ENCODE data around the gene ADAMTS15.

Gene ADAMTS15

GRCh38 chr11:130431801-130432200 lies 16.6 kb upstream of the ADAMTS15 start:
- intact Hi-C loops (cut with DNase I; ENCODE audit: low total_unique reads) = loop anchor here (10.0 kb wide), 1 partner anchor 463 kb away; no protein-coding TSS in a partner anchor
- peaks cover 0 to 3% of the 10 kb centered on the region in 2 donors for H3K27me3 ChIP-seq
- no peak overlapping the region for H3K27ac ChIP-seq
- no peaks in the 10 kb centered on the region for H3K9me3 ChIP-seq
- no peak overlapping the region for H3K4me3 ChIP-seq
- H3K4me1 ChIP-seq = peaks cover 0 to 39% (median 24%) of the 10 kb centered on the region in 4 donors
- H3K36me3 ChIP-seq = no peaks in the 10 kb centered on the region
- no peak for DNase-seq
- no peak for TF ChIP-seq CTCF (IDR thresholded peaks at IDR 0.05)

- no peak for TF ChIP-seq CTCF (IDR thresholded peaks at IDR 0.05)
- H3K4me1 ChIP-seq = peaks cover 0 to 28% (median 13%) of the 10 kb centered on the region in 4 donors
Measured at GRCh38 chr11:130433357-130433756, 15.1 kb upstream of the ADAMTS15 start.

GRCh38 chr11:130434521-130435223 lies 13.8 kb upstream of the ADAMTS15 start:
- DNase-seq = peak; percentile 70 to 86
- TF ChIP-seq CTCF (IDR thresholded peaks at IDR 0.05) = peak; percentile 68 to 89
- peak overlapping the region; percentile 53 to 59 for H3K4me3 ChIP-seq
- H3K27ac ChIP-seq = peak overlapping the region; percentile 74 to 80
- no peaks in the 10 kb centered on the region for H3K27me3 ChIP-seq
- intact Hi-C loops (cut with DNase I; ENCODE audit: low total_unique reads) = loop anchor here (2.0 to 10.0 kb wide), 2 partner anchors 426 to 460 kb away; no protein-coding TSS in a partner anchor
- no peaks in the 10 kb centered on the region for H3K9me3 ChIP-seq
- no peaks in the 10 kb centered on the region for H3K36me3 ChIP-seq
- peaks cover 0 to 21% (median 7%) of the 10 kb centered on the region in 4 donors for H3K4me1 ChIP-seq

More at GRCh38 chr11:130433357-130433756, 15.1 kb upstream of the ADAMTS15 start:
- no peak overlapping the region for H3K27ac ChIP-seq
- H3K9me3 ChIP-seq = no peaks in the 10 kb centered on the region
- no peak for DNase-seq
- no peak overlapping the region for H3K4me3 ChIP-seq
- intact Hi-C loops (cut with DNase I; ENCODE audit: low total_unique reads) = loop anchor here (10.0 kb wide), 1 partner anchor 461 kb away; no protein-coding TSS in a partner anchor
- H3K27me3 ChIP-seq = no peaks in the 10 kb centered on the region
- no peaks in the 10 kb centered on the region for H3K36me3 ChIP-seq

GRCh38 chr11:130435671-130436070 lies 12.8 kb upstream of the ADAMTS15 start:
- no peak for DNase-seq
- peak overlapping the region; percentile 74 to 80 for H3K27ac ChIP-seq
- no peak overlapping the region for H3K4me3 ChIP-seq
- TF ChIP-seq CTCF (IDR thresholded peaks at IDR 0.05) = no peak
- H3K27me3 ChIP-seq = no peaks in the 10 kb centered on the region
- peaks cover 0 to 30% (median 8%) of the 10 kb centered on the region in 4 donors for H3K4me1 ChIP-seq
- H3K36me3 ChIP-seq = no peaks in the 10 kb centered on the region
- H3K9me3 ChIP-seq = no peaks in the 10 kb centered on the region
- intact Hi-C loops (cut with DNase I; ENCODE audit: low total_unique reads) = loop anchor here (2.0 to 10.0 kb wide), 2 partner anchors 425 to 459 kb away; no protein-coding TSS in a partner anchor

- Histone ChIP-seq H3K36me3 (no peaks in the 10 kb centered on the region), H3K4me1 (peaks cover 0 to 35% (median 8%) of the 10 kb centered on the region in 4 donors), H3K9me3 (no peaks in the 10 kb centered on the region), H3K27me3 (no peaks in the 10 kb centered on the region), H3K4me3 (no peak overlapping the region), H3K27ac (peak overlapping the region in 1 of 2 donors; percentile 80)
- intact Hi-C loops (cut with DNase I; ENCODE audit: low total_unique reads) = loop anchor here (10.0 kb wide), 1 partner anchor 459 kb away; no protein-coding TSS in a partner anchor
- no peak for TF ChIP-seq CTCF (IDR thresholded peaks at IDR 0.05)
- no peak for DNase-seq
Measured at GRCh38 chr11:130436171-130436570, 12.3 kb upstream of the ADAMTS15 start.

Data from tibial artery (tissue), 4 donors.